ENCODE data around the gene PPP1R12B. TPM values are rescaled to one million over a fixed set of nuclear protein-coding genes. Genes with fewer than 3 reads are reported as not detected.
"Not testable (repeated sequence)": the region's sequence is repeated elsewhere in the genome, so short reads cannot be mapped to it uniquely, and the experiment has no call there.

PPP1R12B gene
- total RNA-seq, 1 donor: 20.6 TPM

GRCh38 chr1:202362212-202362611, 13.7 kb downstream of the PPP1R12B start:
- peaks cover 10% of the 10 kb centered on the region for H4K20me1 ChIP-seq (ENCODE audit: insufficient read depth, low read length)
- H3K36me3 ChIP-seq (ENCODE audit: insufficient read depth, low read length): no peaks in the 10 kb centered on the region
- H2AFZ ChIP-seq (ENCODE audit: low read length): no peak overlapping the region
- no peak overlapping the region for H3K27ac ChIP-seq (ENCODE audit: low read depth, low read length)
- TF ChIP-seq CTCF (IDR thresholded peaks at IDR 0.05; ENCODE audit: extremely low read depth, low read depth, low read length): no peak
- DNase-seq (ENCODE audit: insufficient read length, low spot score, missing footprints): no peak
- H3K4me2 ChIP-seq (ENCODE audit: insufficient read depth, low read length): no peak overlapping the region
- H3K4me3 ChIP-seq (ENCODE audit: insufficient read depth, low read length): no peak overlapping the region
- H3K79me2 ChIP-seq (ENCODE audit: insufficient read depth, low read length): peaks cover 37% of the 10 kb centered on the region
- no peaks in the 10 kb centered on the region for H3K9me3 ChIP-seq (ENCODE audit: low read depth, low read length)
- peaks cover 9% of the 10 kb centered on the region for H3K4me1 ChIP-seq (ENCODE audit: insufficient read depth, low read length)
- no peaks in the 10 kb centered on the region for H3K27me3 ChIP-seq (ENCODE audit: insufficient read depth, low read length)

GRCh38 chr1:202365092-202365815, 16.8 kb downstream of the PPP1R12B start:
- H3K4me2 ChIP-seq (ENCODE audit: insufficient read depth, low read length): no peak overlapping the region

GRCh38 chr1:202367271-202367670, 18.8 kb downstream of the PPP1R12B start:
- H3K27me3 ChIP-seq (ENCODE audit: insufficient read depth, low read length): no peaks in the 10 kb centered on the region
- H3K4me2 ChIP-seq (ENCODE audit: insufficient read depth, low read length): no peak overlapping the region
- no peak overlapping the region for H2AFZ ChIP-seq (ENCODE audit: low read length)
- no peaks in the 10 kb centered on the region for H3K9me3 ChIP-seq (ENCODE audit: low read depth, low read length)
- peaks cover 10% of the 10 kb centered on the region for H3K79me2 ChIP-seq (ENCODE audit: insufficient read depth, low read length)
- H3K27ac ChIP-seq (ENCODE audit: low read depth, low read length): no peak overlapping the region
- peaks cover 3% of the 10 kb centered on the region for H4K20me1 ChIP-seq (ENCODE audit: insufficient read depth, low read length)
- no peak for DNase-seq (ENCODE audit: insufficient read length, low spot score, missing footprints)
- H3K36me3 ChIP-seq (ENCODE audit: insufficient read depth, low read length): no peaks in the 10 kb centered on the region
- H3K4me3 ChIP-seq (ENCODE audit: insufficient read depth, low read length): no peak overlapping the region
- peaks cover 9% of the 10 kb centered on the region for H3K4me1 ChIP-seq (ENCODE audit: insufficient read depth, low read length)
- TF ChIP-seq CTCF (IDR thresholded peaks at IDR 0.05; ENCODE audit: extremely low read depth, low read depth, low read length): no peak

More at GRCh38 chr1:202365092-202365815, 16.8 kb downstream of the PPP1R12B start:
- H3K79me2 ChIP-seq (ENCODE audit: insufficient read depth, low read length): peaks cover 20% of the 10 kb centered on the region
- no peak for DNase-seq (ENCODE audit: insufficient read length, low spot score, missing footprints)
- H2AFZ ChIP-seq (ENCODE audit: low read length): no peak overlapping the region
- peaks cover 4% of the 10 kb centered on the region for H4K20me1 ChIP-seq (ENCODE audit: insufficient read depth, low read length)
- H3K27me3 ChIP-seq (ENCODE audit: insufficient read depth, low read length): no peaks in the 10 kb centered on the region
- H3K4me3 ChIP-seq (ENCODE audit: insufficient read depth, low read length): no peak overlapping the region
- TF ChIP-seq CTCF (IDR thresholded peaks at IDR 0.05; ENCODE audit: extremely low read depth, low read depth, low read length): no peak
- peaks cover 9% of the 10 kb centered on the region for H3K4me1 ChIP-seq (ENCODE audit: insufficient read depth, low read length)
- no peaks in the 10 kb centered on the region for H3K36me3 ChIP-seq (ENCODE audit: insufficient read depth, low read length)
- no peak overlapping the region for H3K27ac ChIP-seq (ENCODE audit: low read depth, low read length)
- H3K9me3 ChIP-seq (ENCODE audit: low read depth, low read length): no peaks in the 10 kb centered on the region

- not testable (repeated sequence) for H4K20me1 ChIP-seq (ENCODE audit: insufficient read depth, low read length); H3K27me3 ChIP-seq (ENCODE audit: insufficient read depth, low read length); H3K4me1 ChIP-seq (ENCODE audit: insufficient read depth, low read length); H3K27ac ChIP-seq (ENCODE audit: low read depth, low read length); H3K9me3 ChIP-seq (ENCODE audit: low read depth, low read length); H3K4me3 ChIP-seq (ENCODE audit: insufficient read depth, low read length); H3K79me2 ChIP-seq (ENCODE audit: insufficient read depth, low read length); H3K36me3 ChIP-seq (ENCODE audit: insufficient read depth, low read length); H2AFZ ChIP-seq (ENCODE audit: low read length); H3K4me2 ChIP-seq (ENCODE audit: insufficient read depth, low read length); DNase-seq (ENCODE audit: insufficient read length, low spot score, missing footprints)
Observed at GRCh38 chr1:202370906-202371305, 22.4 kb downstream of the PPP1R12B start.

Data from osteoblast (primary cell).